Left hindlimb (tissue), 1 donor: Measurements from ENCODE around the gene IGF1R.

Experiments used
- DNase-seq: peaks from one replicate; pipeline ENCODE4 v3.0.0-alpha.2; 2018

The IGF1R gene

GRCh38 chr15:98728082-98728810 lies 79.9 kb downstream of the IGF1R start:
- DNase-seq = no peak

GRCh38 chr15:98728811-98729160 lies 80.4 kb downstream of the IGF1R start:
- DNase-seq = no peak

GRCh38 chr15:98729446-98730042 lies 81.2 kb downstream of the IGF1R start:
- no peak for DNase-seq

- no peak for DNase-seq
Observed at GRCh38 chr15:98730860-98731711, 82.7 kb downstream of the IGF1R start.

- DNase-seq = no peak
Observed at GRCh38 chr15:98731712-98732450, 83.5 kb downstream of the IGF1R start.

GRCh38 chr15:98733098-98733497 lies 84.8 kb downstream of the IGF1R start:
- no peak for DNase-seq

GRCh38 chr15:98734466-98735199 lies 86.3 kb downstream of the IGF1R start:
- DNase-seq = no peak

GRCh38 chr15:98735304-98735703 lies 87.0 kb downstream of the IGF1R start:
- no peak for DNase-seq

- no peak for DNase-seq
Observed at GRCh38 chr15:98735895-98736617, 87.7 kb downstream of the IGF1R start.

GRCh38 chr15:98737159-98737558 lies 88.8 kb downstream of the IGF1R start:
- no peak for DNase-seq

GRCh38 chr15:98737721-98738120 lies 89.4 kb downstream of the IGF1R start:
- no peak for DNase-seq

- DNase-seq = no peak
Observed at GRCh38 chr15:98738689-98739401, 90.5 kb downstream of the IGF1R start.

- no peak for DNase-seq
Observed at GRCh38 chr15:98740295-98740694, 92.0 kb downstream of the IGF1R start.

GRCh38 chr15:98740963-98741362 lies 92.6 kb downstream of the IGF1R start:
- no peak for DNase-seq

- DNase-seq = no peak
Observed at GRCh38 chr15:98743177-98743576, 94.8 kb downstream of the IGF1R start.

- DNase-seq = no peak
Observed at GRCh38 chr15:98744506-98744905, 96.2 kb downstream of the IGF1R start.

GRCh38 chr15:98745179-98745578 lies 96.8 kb downstream of the IGF1R start:
- DNase-seq = no peak

GRCh38 chr15:98745650-98746374 lies 97.5 kb downstream of the IGF1R start:
- no peak for DNase-seq

GRCh38 chr15:98746375-98747155 lies 98.2 kb downstream of the IGF1R start:
- no peak for DNase-seq

GRCh38 chr15:98751767-98752166 lies 103.4 kb downstream of the IGF1R start:
- DNase-seq = no peak
